ENCODE data around the gene BMP4. TPM values are rescaled to one million over a fixed set of nuclear protein-coding genes. Genes with fewer than 3 reads are reported as not detected.

BMP4 gene
- total RNA-seq, 6 experiments from 2014 or later: 4.0 to 14.5 (median 4.4) TPM

DNA sequence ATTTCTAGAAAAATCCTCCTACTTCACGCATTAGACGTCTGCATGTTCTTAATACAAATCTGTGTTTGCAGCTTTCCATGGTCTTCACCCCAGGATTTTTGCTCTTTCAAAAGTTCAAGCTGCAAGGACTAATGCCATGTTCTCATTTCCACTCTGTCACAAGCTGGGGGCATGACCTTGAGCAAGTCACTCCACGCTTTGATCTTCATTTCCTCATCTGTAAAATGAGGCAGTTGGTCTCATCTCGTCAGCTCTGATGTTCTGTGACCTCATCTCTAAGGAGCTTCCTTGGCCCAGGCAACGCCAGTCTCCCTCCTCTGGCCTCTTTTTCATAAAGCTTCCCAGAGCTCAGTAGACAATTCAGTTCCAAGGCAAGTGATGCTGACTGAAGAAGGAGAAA is 18.8 kb upstream of the BMP4 start:
- Mint-ChIP-seq H3K4me3 (no peak overlapping the region), H3K27ac (no peak overlapping the region), H3K27me3 (ENCODE audit: insufficient read depth) (peaks cover 3% of the 10 kb centered on the region; the same call in 1 of the 2 replicates), H3K36me3 (ENCODE audit: low read depth) (no peaks in the 10 kb centered on the region), H3K9me3 (no peaks in the 10 kb centered on the region), H3K4me1 (ENCODE audit: low read depth) (peaks cover 14% of the 10 kb centered on the region)
- DNase-seq: no peak
- TF ChIP-seq, protein P1, sequence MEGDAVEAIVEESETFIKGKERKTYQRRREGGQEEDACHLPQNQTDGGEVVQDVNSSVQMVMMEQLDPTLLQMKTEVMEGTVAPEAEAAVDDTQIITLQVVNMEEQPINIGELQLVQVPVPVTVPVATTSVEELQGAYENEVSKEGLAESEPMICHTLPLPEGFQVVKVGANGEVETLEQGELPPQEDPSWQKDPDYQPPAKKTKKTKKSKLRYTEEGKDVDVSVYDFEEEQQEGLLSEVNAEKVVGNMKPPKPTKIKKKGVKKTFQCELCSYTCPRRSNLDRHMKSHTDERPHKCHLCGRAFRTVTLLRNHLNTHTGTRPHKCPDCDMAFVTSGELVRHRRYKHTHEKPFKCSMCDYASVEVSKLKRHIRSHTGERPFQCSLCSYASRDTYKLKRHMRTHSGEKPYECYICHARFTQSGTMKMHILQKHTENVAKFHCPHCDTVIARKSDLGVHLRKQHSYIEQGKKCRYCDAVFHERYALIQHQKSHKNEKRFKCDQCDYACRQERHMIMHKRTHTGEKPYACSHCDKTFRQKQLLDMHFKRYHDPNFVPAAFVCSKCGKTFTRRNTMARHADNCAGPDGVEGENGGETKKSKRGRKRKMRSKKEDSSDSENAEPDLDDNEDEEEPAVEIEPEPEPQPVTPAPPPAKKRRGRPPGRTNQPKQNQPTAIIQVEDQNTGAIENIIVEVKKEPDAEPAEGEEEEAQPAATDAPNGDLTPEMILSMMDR (IDR thresholded peaks at IDR 0.05): no peak

DNA sequence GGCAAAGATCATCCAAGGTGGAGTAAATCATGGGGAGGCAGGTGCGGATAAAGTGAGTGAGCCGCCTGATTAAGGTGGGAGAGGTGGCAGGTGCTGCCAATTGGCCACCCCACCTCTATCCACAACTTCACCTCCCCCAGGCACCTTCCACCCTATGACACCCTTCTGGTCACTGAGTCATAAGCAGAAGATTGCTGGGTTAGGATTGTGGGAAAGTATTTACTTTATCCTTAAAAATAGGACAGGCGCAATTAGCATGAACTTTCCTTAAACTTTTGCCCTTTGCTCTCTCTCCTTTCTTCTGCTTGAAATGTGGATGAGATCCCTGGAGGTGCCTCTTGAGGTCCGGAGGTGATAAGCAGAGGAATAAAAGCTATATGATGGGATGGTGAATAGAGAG is 14.9 kb upstream of the BMP4 start:
- Mint-ChIP-seq H3K36me3 (ENCODE audit: low read depth) (no peaks in the 10 kb centered on the region), H3K27me3 (ENCODE audit: insufficient read depth) (peaks cover 7% of the 10 kb centered on the region; the same call in 1 of the 2 replicates), H3K9me3 (no peaks in the 10 kb centered on the region), H3K4me3 (no peak overlapping the region), H3K4me1 (ENCODE audit: low read depth) (no peaks in the 10 kb centered on the region), H3K27ac (no peak overlapping the region)
- DNase-seq: no peak
- TF ChIP-seq, protein P1 (IDR thresholded peaks at IDR 0.05): no peak

DNA sequence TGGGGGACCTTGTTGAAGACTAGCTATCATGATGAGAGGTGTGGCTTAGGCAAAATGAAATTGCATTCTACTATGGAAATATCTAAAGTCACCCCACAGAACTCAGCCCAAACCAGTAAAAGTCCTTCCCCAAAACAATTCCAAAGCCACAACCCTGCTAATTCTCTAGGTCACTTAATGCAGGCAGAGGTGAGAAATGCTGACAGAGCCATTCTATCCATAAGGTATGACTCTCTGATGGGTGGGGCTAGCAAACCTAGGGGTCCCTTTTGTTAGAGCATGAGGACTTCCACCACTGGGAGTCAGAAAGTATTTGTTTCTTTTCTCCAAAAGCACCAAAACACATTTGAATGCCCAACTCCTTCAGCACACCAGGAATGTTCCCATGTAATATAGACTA is 12.7 kb upstream of the BMP4 start:
- no peaks in the 10 kb centered on the region for H3K36me3 Mint-ChIP-seq (ENCODE audit: low read depth)

DNA sequence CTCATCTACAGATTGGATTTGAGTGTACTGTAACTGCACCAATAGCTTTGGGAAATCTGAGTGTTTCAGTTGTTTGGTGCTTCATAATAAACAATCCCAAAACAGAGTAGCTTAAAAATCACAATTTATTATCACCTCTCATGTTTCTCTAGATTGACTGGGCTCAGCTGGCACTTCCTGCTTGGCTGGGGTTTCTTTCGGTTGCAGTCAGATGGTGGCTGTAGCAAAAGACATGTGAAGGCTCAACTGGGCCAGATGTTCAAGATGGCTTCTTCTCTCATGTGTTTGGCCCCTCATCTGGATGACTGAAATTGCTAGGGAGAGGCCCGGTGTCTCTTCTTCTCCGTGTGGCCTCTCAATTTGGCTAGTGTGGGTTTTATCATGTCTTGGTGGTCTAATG is 12.1 kb upstream of the BMP4 start:
- H3K27ac Mint-ChIP-seq: no peak overlapping the region
- H3K4me3 Mint-ChIP-seq: no peak overlapping the region
- H3K36me3 Mint-ChIP-seq (ENCODE audit: low read depth): no peaks in the 10 kb centered on the region
- DNase-seq: no peak
- TF ChIP-seq, protein P1 (IDR thresholded peaks at IDR 0.05): no peak
- peaks cover 2% of the 10 kb centered on the region; the same call in 1 of the 2 replicates for H3K4me1 Mint-ChIP-seq (ENCODE audit: low read depth)
- H3K9me3 Mint-ChIP-seq: no peaks in the 10 kb centered on the region
- peaks cover 8% of the 10 kb centered on the region for H3K27me3 Mint-ChIP-seq (ENCODE audit: insufficient read depth)

More for the DNA sequence above, 12.7 kb upstream of the BMP4 start:
- no peak for DNase-seq
- TF ChIP-seq, protein P1 (IDR thresholded peaks at IDR 0.05): no peak
- Mint-ChIP-seq H3K27me3 (ENCODE audit: insufficient read depth) (peaks cover 7% of the 10 kb centered on the region; the same call in 1 of the 2 replicates), H3K4me1 (ENCODE audit: low read depth) (no peaks in the 10 kb centered on the region), H3K27ac (no peak overlapping the region), H3K9me3 (no peaks in the 10 kb centered on the region), H3K4me3 (no peak overlapping the region)

DNA sequence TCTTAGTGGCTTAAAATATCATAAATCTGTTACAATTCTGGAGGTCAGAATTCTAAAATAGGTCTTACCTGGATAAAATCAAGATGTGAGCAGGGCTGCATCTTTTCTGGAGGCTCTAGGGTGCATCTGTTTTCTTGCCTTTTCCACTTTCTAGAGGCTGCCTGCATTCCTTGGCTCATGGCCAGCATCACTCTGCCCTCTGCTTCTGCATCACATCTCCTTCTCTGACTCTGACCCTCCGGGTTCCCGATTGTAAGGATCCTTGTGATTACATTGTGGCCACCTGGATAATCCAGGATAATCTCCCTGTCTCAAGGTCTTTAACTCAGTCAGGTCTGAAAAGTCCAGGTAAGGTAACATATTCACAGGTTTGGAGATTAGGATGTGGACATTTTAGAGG is 11.0 kb upstream of the BMP4 start:
- no peak overlapping the region for H3K27ac Mint-ChIP-seq
- peaks cover 14% of the 10 kb centered on the region for H3K27me3 Mint-ChIP-seq (ENCODE audit: insufficient read depth)
- TF ChIP-seq, protein P1 (IDR thresholded peaks at IDR 0.05): no peak
- H3K9me3 Mint-ChIP-seq: no peaks in the 10 kb centered on the region
- no peak overlapping the region for H3K4me3 Mint-ChIP-seq
- DNase-seq: no peak
- no peaks in the 10 kb centered on the region for H3K36me3 Mint-ChIP-seq (ENCODE audit: low read depth)
- peaks cover 13% of the 10 kb centered on the region; the same call in 1 of the 2 replicates for H3K4me1 Mint-ChIP-seq (ENCODE audit: low read depth)

DNA sequence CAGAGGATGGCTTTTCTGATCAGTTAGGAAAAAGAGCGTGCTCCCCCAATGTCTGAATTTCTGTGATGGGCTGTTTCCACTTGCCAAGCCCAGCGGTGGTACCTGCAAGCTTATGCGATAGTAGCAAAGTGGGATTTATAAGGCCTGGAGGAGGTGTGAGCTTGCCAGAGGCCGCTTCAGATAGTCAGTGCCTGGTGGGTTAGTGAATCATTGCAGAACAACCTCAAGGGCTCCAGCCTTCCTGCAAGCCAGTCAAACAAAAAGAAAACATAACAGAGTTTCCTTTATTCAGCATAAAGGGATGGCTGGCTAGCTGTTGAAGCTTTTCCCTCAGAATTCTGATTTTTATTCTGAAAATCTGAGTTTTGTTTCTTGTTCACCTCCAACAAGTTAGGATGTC is 7.6 kb upstream of the BMP4 start:
- no peak for DNase-seq

More for the DNA sequence above, 7.6 kb upstream of the BMP4 start:
- Mint-ChIP-seq H3K4me3 (no peak overlapping the region), H3K27me3 (ENCODE audit: insufficient read depth) (peaks cover 20% of the 10 kb centered on the region), H3K4me1 (ENCODE audit: low read depth) (peaks cover 13% of the 10 kb centered on the region; the same call in 1 of the 2 replicates), H3K9me3 (no peaks in the 10 kb centered on the region), H3K36me3 (ENCODE audit: low read depth) (no peaks in the 10 kb centered on the region), H3K27ac (no peak overlapping the region)
- TF ChIP-seq, protein P1 (IDR thresholded peaks at IDR 0.05): no peak
